Heart left ventricle (tissue), 13 donors: ENCODE results near the gene SNX25.

Source experiments
- POLR2A ChIP-seq, 2 donors: fragments of 450-650 bp; IDR thresholded peaks; one replicate each; pipeline ENCODE4 v1.6.1; 2017; ENCODE audit warnings: antibody characterized with exemption in 2 of 2, mild to moderate bottlenecking in 2 of 2, moderate library complexity in 2 of 2
- TF ChIP-seq, protein P1 (sequence below), 12 donors: fragments of 200-600 bp; sonication (generic) in 4 of 12; IDR thresholded peaks; one replicate each; pipeline versions ENCODE4 v1.5.0 to v1.8.0; 2018 to 2022; ENCODE audit warnings: antibody characterized with exemption in 12 of 12, mild to moderate bottlenecking in 5 of 12
- donor health status: ischemic (EF 13 %, LVEDD 7.1; RV severe dilation, severe dysfunction).
- donor health status: DM: no; HTN: yes; CAD: no.
- donor health status: DM: no; HTN: no; CAD: no.
- donor health status: ischemic (EF 25% LVEDD 6.9; RV normal size, moderate dysfunction).
- donor health status: ischemic (EF 25% LVEDD 5.7; RV mildly dilated, moderate dysfunction).
- donor health status: ischemic (EF 35%, LVEDD 5.7; RV mildly dilated, moderate dysfunction).
- donor health status: nonischemic (EF 11% LVEDD 7.7; RV severe dilation, severe dysfunction).
- donor health status: DM: yes; HTN: yes; CAD: no.
- donor health status: PGD.
- donor health status: ischemic (EF 29% LVEDD 5.4; RV normal size, mild dysfunction).
- donor health status: nonischemic (EF 23%, LVEDD 6.1; RV moderate dilation, normal function).

DNA sequence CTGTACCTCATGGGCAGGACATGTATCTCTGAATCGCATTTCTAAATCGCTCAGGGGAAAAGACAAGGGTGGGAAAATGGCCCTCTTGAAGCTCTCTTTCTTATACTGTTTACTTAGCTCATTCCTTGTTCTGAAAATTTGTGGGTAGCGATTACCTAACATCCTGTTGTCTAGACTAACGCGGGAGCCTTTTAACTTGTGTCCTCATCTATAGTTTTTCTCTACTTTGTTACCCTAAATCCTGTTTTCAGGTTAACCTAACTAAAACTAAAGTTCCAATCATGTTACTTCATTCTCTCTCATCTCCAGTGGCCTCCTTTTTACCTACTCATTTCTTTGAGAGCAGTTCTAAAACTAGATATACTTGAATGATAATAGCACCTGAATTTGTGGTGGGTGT lies 45.0 kb downstream of the SNX25 start:
- TF ChIP-seq, protein P1, sequence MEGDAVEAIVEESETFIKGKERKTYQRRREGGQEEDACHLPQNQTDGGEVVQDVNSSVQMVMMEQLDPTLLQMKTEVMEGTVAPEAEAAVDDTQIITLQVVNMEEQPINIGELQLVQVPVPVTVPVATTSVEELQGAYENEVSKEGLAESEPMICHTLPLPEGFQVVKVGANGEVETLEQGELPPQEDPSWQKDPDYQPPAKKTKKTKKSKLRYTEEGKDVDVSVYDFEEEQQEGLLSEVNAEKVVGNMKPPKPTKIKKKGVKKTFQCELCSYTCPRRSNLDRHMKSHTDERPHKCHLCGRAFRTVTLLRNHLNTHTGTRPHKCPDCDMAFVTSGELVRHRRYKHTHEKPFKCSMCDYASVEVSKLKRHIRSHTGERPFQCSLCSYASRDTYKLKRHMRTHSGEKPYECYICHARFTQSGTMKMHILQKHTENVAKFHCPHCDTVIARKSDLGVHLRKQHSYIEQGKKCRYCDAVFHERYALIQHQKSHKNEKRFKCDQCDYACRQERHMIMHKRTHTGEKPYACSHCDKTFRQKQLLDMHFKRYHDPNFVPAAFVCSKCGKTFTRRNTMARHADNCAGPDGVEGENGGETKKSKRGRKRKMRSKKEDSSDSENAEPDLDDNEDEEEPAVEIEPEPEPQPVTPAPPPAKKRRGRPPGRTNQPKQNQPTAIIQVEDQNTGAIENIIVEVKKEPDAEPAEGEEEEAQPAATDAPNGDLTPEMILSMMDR (IDR thresholded peaks at IDR 0.05) = no peak
- TF ChIP-seq POLR2A (IDR thresholded peaks at IDR 0.05) = no peak
